Nucleus accumbens (tissue), 56 donors: ENCODE data around the gene FAM20A.

ENCODE experiments used
- DNase-seq, 56 donors: peaks; one replicate each; lab custom pipeline; 2025; lab: John Stamatoyannopoulos, UW

The FAM20A gene

GRCh38 chr17:68611353-68612208 is 10.4 kb upstream of the FAM20A start:
- DNase-seq: no peak

- DNase-seq: no peak
These were observed 9.4 kb upstream of the FAM20A start for GRCh38 chr17:68610554-68610953.

GRCh38 chr17:68608515-68609130 is 7.5 kb upstream of the FAM20A start:
- no peak for DNase-seq

GRCh38 chr17:68606451-68607307 is 5.5 kb upstream of the FAM20A start:
- DNase-seq: no peak

- no peak for DNase-seq
These were observed 4.7 kb upstream of the FAM20A start for GRCh38 chr17:68605914-68606313.

GRCh38 chr17:68603656-68604055 is 2.5 kb upstream of the FAM20A start:
- no peak for DNase-seq

GRCh38 chr17:68603027-68603426 is 1.9 kb upstream of the FAM20A start:
- DNase-seq: no peak

- DNase-seq: no peak
These were observed 1.1 kb upstream of the FAM20A start for GRCh38 chr17:68602289-68602688.

GRCh38 chr17:68601565-68602288 is 560 bp upstream of the FAM20A start:
- DNase-seq: no peak

- no peak for DNase-seq
These were observed 868 bp downstream of the FAM20A start for GRCh38 chr17:68600067-68600930.

- no peak for DNase-seq
These were observed 1.6 kb downstream of the FAM20A start for GRCh38 chr17:68599552-68600066.

GRCh38 chr17:68599091-68599490 is 2.1 kb downstream of the FAM20A start:
- DNase-seq: no peak

- no peak for DNase-seq
These were observed 2.6 kb downstream of the FAM20A start for GRCh38 chr17:68598545-68598961.

- no peak for DNase-seq
These were observed 3.1 kb downstream of the FAM20A start for GRCh38 chr17:68598074-68598473.

GRCh38 chr17:68596411-68596945 is 4.7 kb downstream of the FAM20A start:
- DNase-seq: no peak

GRCh38 chr17:68595986-68596385 is 5.2 kb downstream of the FAM20A start:
- no peak for DNase-seq

GRCh38 chr17:68595496-68595895 is 5.7 kb downstream of the FAM20A start:
- DNase-seq: no peak

GRCh38 chr17:68594552-68594951 is 6.6 kb downstream of the FAM20A start:
- no peak for DNase-seq
